ENCODE results near the gene GAGE1.
"Not testable (repeated sequence)": the region's sequence is repeated elsewhere in the genome, so short reads cannot be mapped to it uniquely, and the experiment has no call there.

The GAGE1 gene

GRCh38 chrX:49598720-49599119, at the start of gene GAGE1:
Gene GAGE1, plus strand, starts transcription at chrX:49599020. Its CDS starts 1,155 bp downstream, at chrX:49600175.
- not testable (repeated sequence) for DNase-seq (ENCODE audit: low spot score)

DNA sequence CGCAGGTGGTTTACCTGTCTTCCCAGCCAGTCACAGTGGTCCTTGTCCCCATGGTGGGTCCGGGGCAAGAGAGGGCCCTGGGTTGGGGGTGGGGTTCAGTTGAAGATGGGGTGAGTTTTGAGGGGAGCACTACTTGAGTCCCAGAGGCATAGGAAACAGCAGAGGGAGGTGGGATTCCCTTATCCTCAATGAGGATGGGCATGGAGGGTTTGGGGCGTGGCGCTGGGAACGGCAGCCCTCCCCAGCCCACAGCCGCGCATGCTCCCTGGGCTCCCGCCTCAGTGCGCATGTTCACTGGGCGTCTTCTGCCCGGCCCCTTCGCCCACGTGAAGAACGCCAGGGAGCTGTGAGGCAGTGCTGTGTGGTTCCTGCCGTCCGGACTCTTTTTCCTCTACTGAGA, 47.8 kb upstream of the GAGE1 start, which contains the start of gene GAGE12E:
GAGE12E (plus strand) TSS at position 301 of the 400 bp plus-strand sequence. CDS start 1,155 bp downstream, outside the sequence.
- not testable (repeated sequence) for DNase-seq (ENCODE audit: low spot score)

GRCh38 chrX:49560542-49560941, 38.3 kb upstream of the GAGE1 start, which contains the start of gene GAGE12F:
Gene GAGE12F, plus strand, starts transcription at chrX:49560842. Its CDS starts 1,155 bp downstream, at chrX:49561997.
- DNase-seq (ENCODE audit: low spot score) = not testable (repeated sequence)

GRCh38 chrX:49568728-49569127, 30.1 kb upstream of the GAGE1 start:
- DNase-seq (ENCODE audit: low spot score) = not testable (repeated sequence)

- DNase-seq (ENCODE audit: low spot score) = not testable (repeated sequence)
Observed at GRCh38 chrX:49569152-49569551, 29.7 kb upstream of the GAGE1 start.

DNA sequence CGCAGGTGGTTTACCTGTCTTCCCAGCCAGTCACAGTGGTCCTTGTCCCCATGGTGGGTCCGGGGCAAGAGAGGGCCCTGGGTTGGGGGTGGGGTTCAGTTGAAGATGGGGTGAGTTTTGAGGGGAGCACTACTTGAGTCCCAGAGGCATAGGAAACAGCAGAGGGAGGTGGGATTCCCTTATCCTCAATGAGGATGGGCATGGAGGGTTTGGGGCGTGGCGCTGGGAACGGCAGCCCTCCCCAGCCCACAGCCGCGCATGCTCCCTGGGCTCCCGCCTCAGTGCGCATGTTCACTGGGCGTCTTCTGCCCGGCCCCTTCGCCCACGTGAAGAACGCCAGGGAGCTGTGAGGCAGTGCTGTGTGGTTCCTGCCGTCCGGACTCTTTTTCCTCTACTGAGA, 28.7 kb upstream of the GAGE1 start, which contains the start of gene GAGE12G:
GAGE12G (plus strand) TSS at position 301 of the 400 bp plus-strand sequence. CDS start 1,155 bp downstream, outside the sequence.
- not testable (repeated sequence) for DNase-seq (ENCODE audit: low spot score)

DNA sequence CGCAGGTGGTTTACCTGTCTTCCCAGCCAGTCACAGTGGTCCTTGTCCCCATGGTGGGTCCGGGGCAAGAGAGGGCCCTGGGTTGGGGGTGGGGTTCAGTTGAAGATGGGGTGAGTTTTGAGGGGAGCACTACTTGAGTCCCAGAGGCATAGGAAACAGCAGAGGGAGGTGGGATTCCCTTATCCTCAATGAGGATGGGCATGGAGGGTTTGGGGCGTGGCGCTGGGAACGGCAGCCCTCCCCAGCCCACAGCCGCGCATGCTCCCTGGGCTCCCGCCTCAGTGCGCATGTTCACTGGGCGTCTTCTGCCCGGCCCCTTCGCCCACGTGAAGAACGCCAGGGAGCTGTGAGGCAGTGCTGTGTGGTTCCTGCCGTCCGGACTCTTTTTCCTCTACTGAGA, 19.2 kb upstream of the GAGE1 start, which contains the start of gene GAGE12H:
GAGE12H (plus strand) TSS at position 301 of the 400 bp plus-strand sequence. CDS start 1,155 bp downstream, outside the sequence.
- DNase-seq (ENCODE audit: low spot score) = not testable (repeated sequence)

DNA sequence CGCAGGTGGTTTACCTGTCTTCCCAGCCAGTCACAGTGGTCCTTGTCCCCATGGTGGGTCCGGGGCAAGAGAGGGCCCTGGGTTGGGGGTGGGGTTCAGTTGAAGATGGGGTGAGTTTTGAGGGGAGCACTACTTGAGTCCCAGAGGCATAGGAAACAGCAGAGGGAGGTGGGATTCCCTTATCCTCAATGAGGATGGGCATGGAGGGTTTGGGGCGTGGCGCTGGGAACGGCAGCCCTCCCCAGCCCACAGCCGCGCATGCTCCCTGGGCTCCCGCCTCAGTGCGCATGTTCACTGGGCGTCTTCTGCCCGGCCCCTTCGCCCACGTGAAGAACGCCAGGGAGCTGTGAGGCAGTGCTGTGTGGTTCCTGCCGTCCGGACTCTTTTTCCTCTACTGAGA, 9.6 kb upstream of the GAGE1 start, which contains the start of gene GAGE2A:
GAGE2A (plus strand) TSS at position 301 of the 400 bp plus-strand sequence. CDS start 1,155 bp downstream, outside the sequence.
- DNase-seq (ENCODE audit: low spot score) = not testable (repeated sequence)

DNA sequence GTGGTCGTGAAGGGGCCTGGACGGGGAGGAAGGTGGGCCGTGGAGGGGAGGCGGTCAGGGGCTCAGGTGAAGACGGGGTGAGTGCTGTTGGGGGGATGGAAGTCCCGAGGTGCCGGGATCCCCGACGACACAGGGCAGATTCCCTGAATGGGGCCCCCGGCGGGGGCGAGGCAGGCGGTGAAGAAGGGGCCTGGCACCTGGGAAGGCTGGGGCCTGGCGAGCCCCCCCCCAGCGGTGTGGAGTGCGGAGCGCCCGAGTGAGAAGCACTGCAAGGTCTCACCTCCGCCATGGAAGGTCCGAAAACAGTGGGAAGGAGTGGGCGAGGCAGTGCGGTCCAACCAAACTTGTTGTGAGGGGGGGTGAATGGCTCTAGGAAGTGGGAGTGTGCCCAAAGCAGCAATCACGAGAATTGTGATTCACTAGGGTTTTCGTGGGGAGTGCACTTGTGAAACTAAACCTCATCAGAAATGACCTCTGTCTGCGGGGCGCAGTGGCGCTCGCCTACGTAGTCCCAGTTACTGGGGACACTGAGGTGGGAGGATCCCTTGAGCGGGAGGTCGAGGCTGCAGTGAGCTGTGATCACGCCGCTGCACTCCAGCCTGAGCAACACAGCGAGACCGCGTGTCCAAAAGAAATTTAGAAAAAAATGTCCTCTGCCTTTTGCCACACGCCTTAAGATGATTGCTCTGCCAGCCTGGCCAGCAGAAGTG, 8.9 kb upstream of the GAGE1 start:
- DNase-seq (ENCODE audit: low spot score) = not testable (repeated sequence)

DNA sequence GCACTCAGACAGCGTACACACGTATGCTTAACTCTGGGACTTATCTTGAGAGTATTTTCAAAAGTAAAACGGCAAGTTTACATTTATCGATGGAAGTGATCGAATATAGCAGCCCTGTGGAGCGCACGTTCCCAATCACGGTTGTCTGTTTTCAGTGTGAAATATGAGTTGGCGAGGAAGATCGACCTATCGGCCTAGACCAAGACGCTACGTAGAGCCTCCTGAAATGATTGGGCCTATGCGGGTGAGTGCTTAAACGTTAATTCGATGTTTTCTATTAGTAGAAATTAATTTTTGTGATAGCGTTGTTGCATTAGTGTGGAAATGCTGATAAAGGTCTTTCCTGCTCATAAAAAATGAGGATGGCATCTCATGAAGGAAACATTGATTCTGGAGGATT, 8.3 kb upstream of the GAGE1 start:
- DNase-seq (ENCODE audit: low spot score) = not testable (repeated sequence)

GRCh38 chrX:49610718-49611310, 12.0 kb downstream of the GAGE1 start:
- no peak for TF ChIP-seq CTCF (IDR thresholded peaks at IDR 0.05; ENCODE audit: extremely low read depth, missing control alignments)
- no peak for DNase-seq (ENCODE audit: low spot score)

DNA sequence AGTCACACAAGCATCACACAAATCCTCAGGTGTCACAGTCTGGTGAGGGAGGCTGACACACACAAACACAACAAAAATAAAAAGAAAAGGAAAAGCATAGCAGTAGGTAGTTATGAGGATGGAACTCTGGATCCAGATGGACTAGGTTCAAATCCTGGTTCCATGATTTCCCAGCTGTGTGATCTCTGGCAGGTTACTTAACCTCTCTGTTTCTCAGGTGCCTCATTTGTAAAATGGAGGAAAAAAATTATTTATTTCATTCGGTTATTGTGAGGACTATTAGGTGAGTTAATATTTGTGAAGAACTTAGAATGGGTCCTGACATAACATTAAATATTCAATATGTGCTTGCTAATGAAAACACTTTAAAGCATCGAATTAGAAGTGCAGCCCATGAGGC, 19.8 kb downstream of the GAGE1 start:
- no peak for TF ChIP-seq CTCF (IDR thresholded peaks at IDR 0.05; ENCODE audit: extremely low read depth, missing control alignments)

GRCh38 chrX:49627086-49627777, 28.4 kb downstream of the GAGE1 start:
- peak; percentile 15 for DNase-seq (ENCODE audit: low spot score)
- TF ChIP-seq CTCF (IDR thresholded peaks at IDR 0.05; ENCODE audit: extremely low read depth, missing control alignments) = no peak

More for the DNA sequence above, 19.8 kb downstream of the GAGE1 start:
- DNase-seq (ENCODE audit: low spot score) = no peak

Data from GM20000 (cell line).